ENCODE results near the gene ASB2. TPM values are rescaled to one million over a fixed set of nuclear protein-coding genes. Genes with fewer than 3 reads are reported as not detected.

Gene ASB2
- total and polyA plus RNA-seq, 2 of the 8 experiments (the other 6 are each of a cell fraction or from before 2014, with no cell fraction given) = 1.0 to 2.1 TPM

DNA sequence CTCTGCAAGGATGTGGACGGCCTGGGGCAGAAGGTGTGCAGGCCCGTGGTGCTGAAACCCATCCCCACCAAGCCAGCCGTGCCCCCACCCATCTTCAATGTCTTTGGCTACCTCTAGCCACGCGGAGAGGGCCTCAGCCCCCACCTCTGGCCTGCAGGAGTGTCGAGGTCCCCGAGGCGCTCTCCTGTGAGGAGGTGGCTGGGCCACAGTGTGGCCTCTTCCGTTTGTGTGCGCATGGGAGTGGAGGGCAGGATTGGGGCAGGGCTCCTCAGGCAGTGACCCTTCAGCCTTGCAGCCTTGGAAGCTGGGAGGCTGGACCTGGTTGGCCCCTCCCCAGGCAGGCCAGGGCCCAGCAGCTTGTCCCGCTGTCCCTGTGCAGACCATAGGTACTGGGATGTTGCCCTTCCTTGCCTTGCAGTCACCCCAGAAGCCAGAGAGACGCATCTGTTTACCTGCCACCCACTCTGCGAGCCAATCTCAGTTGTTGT, 47.3 kb downstream of the ASB2 start (continued):
- TF ChIP-seq, protein P1, sequence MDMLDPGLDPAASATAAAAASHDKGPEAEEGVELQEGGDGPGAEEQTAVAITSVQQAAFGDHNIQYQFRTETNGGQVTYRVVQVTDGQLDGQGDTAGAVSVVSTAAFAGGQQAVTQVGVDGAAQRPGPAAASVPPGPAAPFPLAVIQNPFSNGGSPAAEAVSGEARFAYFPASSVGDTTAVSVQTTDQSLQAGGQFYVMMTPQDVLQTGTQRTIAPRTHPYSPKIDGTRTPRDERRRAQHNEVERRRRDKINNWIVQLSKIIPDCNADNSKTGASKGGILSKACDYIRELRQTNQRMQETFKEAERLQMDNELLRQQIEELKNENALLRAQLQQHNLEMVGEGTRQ (IDR thresholded peaks at IDR 0.05; ENCODE audit: low read length) = no peak
- TF ChIP-seq GTF2F1 (IDR thresholded peaks at IDR 0.05; ENCODE audit: borderline replicate concordance, low read depth, low read length) = no peak
- no peak for TF ChIP-seq TAF7 (optimal IDR thresholded peaks at IDR 0.05; ENCODE audit: borderline replicate concordance, low read depth, low read length)
- no peak for TF ChIP-seq POLR2A (IDR thresholded peaks at IDR 0.05; ENCODE audit: control extremely low read depth in 1 of 2, low read depth in 2 of 2, low read length in 2 of 2)
- TF ChIP-seq SIN3A (conservative IDR thresholded peaks at IDR 0.05 in 1 of 2, IDR thresholded peaks at IDR 0.05 in 1 of 2; ENCODE audit: low read depth in 1 of 2, low read length in 2 of 2) = no peak
- no peak for TF ChIP-seq CHD1 (IDR thresholded peaks at IDR 0.05; ENCODE audit: low read depth, low read length)
